HG03571 (cell line): ENCODE data around the gene UGT3A2.

ENCODE experiments used
- ATAC-seq: cut with Tn5 transposase; IDR thresholded peaks from one replicate; pipeline ENCODE4 v1.9.1; 2021; ENCODE audit not compliant: unreplicated experiment

Gene UGT3A2

DNA sequence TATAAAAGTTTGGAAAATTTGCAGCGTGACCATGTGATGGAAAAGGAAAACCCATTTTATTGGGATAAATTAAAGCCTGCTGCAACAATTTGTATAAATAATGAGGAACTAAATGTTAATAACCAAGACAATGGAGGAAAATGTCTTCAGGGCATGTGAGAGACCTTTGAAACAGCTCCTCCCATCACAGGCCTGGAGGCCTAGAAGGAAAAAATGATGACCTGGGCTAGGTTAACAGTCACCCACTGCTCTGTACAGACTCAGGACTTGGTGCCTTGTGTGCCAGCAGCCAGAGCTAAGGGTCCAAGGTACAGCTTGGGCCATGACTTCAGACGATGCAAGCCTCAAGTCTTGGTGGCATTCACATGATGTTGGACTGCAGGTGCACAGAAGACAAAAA, 53.5 kb downstream of the UGT3A2 start:
- no peak for ATAC-seq

DNA sequence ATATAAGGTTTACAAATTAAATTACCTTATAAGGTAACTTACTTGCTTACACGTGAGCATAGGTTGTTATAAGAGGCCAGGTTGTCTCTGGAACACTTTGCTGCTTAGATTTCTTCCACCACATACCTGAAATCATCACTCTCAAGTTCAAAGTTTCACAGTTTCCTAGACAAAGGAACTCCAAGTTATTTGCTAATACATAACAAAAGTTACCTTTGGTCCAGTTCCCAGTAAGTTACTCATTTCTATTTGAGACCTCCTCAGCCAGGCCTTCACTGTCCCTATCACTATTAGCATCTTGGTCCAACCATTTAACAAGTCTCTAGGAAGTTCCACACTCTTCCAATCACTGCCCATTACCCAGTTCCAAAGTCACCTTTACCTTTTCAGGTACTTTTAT, 57.0 kb downstream of the UGT3A2 start:
- ATAC-seq: no peak

DNA sequence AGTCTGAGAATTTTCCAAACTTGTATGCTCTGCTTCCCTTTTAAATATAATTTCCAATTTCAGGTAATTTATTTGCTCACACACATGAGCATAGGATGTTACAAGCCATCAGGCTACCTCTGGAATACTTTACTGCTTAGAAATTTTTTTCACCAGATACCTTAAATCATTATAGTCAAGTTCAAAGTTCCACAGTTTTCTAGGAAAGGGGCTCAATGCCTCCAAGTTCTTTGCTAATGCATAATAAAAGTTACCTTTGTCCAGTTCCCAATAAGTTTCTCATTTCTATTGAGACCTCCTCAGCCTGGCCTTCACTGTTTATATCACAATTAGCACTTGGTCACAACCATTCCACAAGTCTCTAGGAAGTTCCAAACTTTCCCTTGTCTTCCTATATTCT, 59.3 kb downstream of the UGT3A2 start:
- ATAC-seq: no peak

DNA sequence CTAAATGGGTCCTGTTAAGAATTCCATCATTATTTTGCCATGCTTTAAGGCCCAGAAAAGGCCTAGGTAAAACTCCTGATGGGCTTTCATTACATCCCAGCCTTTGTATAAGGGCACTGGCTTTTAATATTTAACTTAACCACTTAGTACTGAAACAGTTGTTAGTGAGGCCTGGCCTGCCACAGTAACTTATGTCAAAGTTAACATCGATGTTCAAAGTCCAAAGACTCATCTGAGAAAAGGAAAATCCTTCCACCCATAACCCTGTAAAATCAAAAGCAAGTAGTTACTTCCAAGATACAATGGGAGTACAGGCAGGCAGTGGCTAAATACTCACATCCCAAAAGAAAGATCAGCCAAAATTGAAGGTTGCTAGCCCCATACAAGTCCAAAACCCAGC, 60.5 kb downstream of the UGT3A2 start:
- ATAC-seq: no peak

DNA sequence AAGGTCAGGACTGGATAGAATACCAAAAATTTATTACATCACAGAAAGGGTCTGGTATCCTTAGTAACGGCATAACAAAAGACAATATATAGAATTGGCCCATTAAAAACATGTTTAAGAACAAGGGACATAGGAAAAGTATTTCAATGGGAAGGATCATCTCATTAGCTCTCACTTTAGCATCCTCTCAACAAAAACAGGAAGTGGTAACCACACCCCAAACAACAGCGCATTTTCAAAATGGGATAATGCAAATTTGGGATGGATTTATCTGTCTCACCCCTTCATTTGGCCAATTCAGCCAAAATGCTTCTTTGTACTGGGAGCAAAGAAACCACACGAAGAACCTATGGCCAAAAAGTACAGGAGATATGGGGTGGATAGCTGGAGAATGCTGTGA, 65.7 kb downstream of the UGT3A2 start:
- ATAC-seq: no peak

DNA sequence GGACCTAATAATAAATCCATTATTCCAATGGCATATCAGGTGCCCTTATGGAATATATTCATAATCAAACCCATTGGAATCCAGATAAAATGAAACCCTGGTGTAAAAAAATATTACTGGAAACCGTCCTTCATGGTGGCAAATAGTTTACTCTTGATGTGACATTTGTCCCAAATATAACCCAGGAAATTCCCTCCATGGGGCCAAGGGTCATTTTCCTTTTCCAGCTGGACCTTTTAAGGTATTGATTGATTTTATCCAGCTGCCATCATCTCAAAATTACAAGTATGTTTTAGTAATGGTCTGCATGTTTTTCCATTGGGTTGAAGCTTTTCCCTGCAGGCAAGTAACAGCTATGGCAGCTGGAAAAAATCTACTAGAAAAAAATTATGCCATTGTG, 67.1 kb downstream of the UGT3A2 start:
- no peak for ATAC-seq

DNA sequence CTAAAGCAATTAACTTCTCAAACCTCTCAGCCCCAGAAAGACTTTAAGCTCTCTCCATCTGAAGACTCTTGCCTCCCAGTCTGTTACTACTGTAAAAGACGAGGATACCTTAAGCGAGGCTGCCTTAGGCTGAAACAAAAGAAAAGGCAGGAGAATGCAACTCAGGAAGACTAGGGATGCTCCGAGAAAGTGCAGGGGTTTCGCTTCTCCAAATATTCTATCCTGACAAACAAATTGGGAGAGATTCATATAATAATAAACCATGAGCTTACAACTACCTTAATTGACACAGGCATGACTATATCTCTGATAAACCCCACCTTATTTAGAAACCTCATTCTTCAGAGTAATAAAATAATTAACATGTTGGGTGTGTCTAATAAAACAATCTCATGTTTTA, 70.6 kb downstream of the UGT3A2 start:
- ATAC-seq: no peak

DNA sequence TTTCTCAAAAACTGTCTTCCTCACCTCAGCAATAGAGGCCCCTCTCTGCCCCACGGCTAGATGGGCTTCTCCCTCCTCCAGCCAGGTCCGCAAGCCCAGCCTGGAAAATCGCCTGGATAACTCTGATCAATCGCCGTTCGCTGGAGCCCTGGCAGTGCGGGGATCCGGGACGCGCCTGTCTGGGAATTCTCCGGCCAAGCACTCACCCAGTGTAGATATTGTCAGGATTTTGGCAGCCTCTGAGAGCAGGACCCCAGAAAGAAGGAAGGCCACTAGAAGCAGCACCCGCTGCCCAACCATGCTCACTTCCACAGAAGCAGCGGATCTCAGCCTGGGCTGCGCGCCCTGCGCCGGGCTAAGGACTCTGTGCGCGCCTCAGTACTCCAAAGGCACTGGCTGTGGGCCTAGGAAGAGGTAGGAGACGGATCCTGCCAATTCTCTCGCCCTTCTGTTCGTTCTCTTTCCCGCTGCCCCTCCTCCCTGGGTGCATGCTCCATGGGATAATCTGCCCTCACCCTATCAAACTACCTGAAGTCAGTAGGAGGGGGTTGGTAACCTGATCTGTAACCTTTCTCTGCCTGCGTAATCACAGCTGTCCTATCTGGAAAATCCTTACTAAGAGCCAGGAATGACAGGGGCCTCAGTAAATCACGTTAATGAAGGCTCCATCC, 75.6 kb downstream of the UGT3A2 start, which contains the start of gene UGT3A1:
Gene UGT3A1 (minus strand): TSS at position 450 of the 671 bp plus-strand sequence. CDS start 150 bp downstream, at position 300.
- no peak for ATAC-seq

DNA sequence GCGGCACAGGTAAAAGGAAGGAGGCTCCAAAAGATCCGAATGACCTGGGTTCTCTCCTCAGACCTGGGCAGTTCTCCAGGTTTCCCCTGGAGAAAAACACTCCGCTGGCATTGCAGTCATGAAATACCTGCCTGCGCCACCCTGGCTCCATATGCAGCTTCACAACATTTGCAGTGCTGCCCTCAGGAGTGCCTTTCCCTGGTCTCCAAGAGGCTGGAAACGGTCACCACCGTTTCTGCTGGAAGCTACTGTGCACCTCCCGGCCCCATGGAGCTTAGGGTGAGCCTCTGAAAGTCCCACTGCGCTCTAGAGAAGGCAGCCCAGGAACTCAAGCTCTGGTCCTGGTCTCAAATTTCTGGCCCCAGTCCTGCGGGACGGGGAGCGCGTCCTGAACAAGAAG, 76.2 kb downstream of the UGT3A2 start:
- ATAC-seq: no peak

DNA sequence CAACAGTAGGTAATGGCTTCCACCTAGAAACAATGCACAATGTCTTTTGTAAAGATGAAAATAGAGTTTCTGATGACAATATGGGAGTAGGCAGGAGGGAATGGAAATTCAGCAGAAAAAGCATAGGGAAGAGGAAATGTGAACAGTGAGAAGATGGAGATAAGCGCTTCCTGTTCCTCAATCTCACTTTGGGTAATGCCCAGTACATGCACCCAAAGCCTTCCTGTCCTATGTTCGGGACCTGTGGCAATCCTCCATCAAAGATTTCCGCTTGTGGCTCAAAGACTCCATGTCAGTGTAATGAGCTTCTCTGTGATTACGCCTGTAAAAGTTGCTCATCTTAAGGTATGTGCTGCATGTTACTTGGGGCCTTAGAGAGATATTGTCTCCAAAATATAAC, 78.2 kb downstream of the UGT3A2 start:
- ATAC-seq: no peak

DNA sequence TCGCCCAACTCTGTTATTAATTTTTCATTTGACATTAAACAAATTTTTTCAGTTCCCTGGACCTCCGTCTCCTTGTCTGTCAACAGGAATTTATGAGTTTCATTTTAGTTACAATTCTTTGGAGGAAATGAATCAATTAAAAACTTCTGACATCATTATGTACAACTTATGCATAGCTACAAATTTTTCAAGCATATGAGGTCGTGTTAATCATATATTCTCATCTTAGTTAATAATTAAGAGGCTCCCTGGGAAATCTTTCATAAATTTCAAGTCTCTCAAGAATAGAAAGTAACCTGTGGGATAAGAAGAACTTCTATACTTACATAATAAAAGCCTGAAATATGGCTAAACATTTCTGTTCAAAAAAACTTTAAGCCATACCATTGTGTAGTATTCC, 78.9 kb downstream of the UGT3A2 start:
- ATAC-seq: no peak
